CD4-positive, alpha-beta T cell treated with Interleukin-17A for 4 hours (primary cell): ENCODE measurements around the gene GABARAPL1.
A peak's percentile ranks its signal among the peaks of the same experiment; 100 is the strongest.

Source experiments
- DNase-seq: peaks from one replicate; pipeline ENCODE4 v3.0.0-alpha.2; 2020; ENCODE audit warnings: mixed read lengths

Gene GABARAPL1

DNA sequence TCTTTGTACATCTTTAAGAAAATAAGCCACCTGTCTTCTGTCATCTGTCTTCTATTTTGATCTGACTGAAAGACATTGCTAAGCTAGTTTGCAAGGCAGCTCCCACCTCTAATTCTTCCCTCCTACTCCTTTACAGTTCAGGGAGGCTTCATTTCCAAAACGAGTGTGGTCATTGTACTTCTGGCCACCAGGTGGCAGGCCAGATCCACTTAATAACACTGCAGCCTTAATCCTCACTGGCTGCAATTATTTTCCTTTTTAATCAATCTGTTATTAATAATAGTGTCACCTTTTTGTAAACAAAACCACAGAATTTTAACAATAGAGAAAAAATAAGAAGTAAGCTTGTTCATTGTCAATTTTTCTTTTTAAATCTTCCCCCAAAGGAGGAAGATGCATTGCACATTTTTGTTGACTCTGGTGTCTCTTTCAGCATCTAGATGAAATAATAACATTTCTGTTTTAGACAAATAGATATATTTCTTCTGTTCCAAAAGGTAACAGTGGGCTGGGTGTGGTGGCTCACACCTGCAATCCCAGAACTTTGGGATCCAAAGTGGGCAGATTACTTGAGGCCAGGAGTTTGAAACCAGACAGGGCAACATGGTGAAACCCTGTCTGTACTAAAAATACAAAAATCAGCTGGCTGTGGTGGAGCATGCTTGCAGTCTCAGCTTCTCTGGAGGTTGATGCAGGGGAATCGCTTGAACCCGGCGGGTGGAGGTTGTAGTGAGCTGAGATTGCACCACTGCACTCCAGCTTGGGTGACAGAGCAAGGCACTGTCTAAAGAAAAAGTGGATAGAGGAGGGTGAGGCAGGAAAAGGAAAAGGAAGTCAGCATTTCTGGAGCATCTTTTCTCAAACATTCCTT lies 23.3 kb downstream of the GABARAPL1 start:
- peak; percentile 61 for DNase-seq

DNA sequence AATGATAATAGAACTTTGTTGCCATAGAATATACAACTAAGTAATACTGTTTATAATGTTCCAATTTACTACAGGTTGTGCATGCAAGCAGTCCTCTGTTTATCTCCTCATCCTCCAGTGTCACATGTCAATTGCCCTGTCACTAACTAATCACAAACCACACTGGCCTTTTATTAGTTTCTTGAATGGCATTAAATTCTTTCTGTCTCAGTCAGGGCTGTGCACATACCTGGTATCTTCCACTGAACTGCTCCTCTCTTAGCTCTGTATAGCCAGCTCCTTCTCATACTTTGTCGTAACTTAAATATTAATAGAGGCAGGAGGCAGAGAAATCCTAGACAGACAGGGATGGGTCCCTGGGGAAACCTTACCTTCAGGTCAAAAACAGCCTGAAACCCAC lies 24.0 kb downstream of the GABARAPL1 start:
- DNase-seq: no peak

GRCh38 chr12:10238526-10238925 lies 25.8 kb downstream of the GABARAPL1 start:
- no peak for DNase-seq

DNA sequence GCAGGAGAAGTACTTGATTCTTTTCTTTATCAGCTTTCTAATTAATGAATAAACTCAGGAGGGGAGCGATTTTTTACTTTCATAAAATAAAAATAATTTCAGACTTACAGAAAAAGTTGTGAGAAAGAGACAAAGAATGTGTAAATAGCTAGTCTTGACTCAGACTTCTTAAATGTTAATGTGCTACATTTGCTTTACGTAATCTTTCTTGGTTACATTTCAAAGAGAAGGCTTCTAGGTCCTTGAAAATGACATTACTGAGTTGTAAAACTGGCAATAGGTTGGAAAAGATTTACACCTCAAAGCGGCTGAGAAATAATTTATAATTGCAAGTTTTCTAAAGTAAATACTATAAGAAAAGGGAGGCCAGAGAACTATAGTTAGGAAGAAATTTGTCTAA lies 28.6 kb downstream of the GABARAPL1 start:
- no peak for DNase-seq

DNA sequence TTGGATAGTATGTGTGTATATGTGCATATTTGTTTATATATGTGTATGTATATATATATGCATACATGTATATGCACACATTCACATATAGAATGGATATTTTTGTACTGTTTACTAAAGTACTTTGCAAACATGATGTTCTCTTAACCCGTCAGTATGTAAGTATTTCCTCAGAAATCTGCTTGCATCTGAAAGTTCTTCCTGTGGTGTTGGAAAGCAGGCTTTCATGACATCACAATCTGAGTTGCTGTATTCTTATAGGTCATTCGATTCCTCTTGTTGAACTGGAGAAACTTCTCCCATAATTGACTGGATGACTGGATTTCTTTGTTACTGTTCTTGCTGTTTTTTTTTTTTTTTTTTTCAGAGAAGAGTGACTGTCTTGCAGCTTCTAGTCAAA lies 29.1 kb downstream of the GABARAPL1 start:
- DNase-seq: no peak

GRCh38 chr12:10242539-10242938 lies 29.9 kb downstream of the GABARAPL1 start:
- DNase-seq: no peak

DNA sequence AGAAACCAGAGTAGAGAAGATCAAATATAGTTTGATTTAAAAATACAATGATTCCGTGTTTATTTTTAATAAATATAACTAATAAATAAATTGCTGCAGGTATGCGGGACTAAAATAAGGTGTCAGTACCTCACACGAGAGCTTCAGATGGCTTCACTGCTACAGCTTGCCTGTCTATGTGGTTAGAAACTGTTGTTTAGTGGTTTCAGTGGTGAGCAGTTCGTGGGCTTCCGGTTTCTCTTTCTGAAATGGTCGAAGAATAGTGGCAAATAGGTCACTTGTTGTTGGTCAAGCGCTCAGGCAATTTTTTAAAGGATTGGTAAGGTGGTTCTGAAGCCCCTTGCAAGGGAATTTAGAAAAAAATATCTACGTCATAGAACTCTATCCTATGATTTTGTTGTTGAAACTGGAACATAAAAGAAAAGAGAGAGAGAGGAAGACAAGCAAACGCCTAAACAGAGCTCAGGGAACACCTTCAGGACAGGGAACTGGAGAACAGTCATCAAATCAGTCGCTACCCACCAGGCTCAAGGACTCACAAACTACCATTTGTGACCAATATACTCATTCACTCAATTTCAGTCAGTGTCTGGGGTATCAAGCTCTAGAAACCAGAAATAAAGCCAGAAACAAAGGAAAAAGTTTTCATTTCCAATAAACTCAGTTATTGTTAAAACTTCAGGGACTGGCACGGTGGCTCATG lies 31.3 kb downstream of the GABARAPL1 start:
- no peak for DNase-seq

GRCh38 chr12:10247436-10248058 lies 34.9 kb downstream of the GABARAPL1 start:
- no peak for DNase-seq

DNA sequence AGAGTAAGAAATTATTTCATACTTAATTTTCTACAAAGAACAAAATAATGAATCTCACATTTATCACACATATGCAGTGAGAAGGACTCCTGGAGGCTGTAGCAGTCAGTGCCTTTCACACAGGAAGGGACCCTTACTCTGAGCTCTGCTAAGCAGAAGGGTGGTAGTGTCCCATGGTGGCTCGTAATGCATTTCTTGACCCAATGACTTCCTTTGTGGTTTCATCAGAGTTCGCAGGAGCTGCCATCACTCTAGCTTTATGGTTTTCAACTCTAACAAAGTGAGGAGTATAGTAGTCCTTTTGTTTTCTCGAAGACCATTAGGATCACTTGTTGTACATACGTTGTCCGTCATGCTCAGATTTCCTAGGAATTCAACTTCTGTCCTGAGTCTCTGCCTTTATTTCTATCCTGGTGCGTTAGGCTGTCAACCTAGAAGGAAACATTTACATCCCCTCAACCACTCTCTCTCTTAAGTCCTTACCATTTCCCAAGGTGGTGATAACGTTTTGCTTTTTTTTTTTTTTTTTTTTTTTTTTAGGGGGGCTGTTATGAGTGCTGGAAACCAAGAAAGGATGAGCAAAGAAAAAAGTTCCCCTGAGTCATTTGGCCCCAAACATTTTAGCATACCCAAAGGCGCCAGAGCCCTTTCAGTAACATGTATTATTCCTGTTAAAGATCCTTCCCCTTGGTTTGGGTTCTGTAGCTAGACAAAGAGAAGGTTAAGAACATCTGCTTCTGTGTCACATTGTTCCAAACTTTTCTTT lies 37.2 kb downstream of the GABARAPL1 start:
- DNase-seq: no peak

DNA sequence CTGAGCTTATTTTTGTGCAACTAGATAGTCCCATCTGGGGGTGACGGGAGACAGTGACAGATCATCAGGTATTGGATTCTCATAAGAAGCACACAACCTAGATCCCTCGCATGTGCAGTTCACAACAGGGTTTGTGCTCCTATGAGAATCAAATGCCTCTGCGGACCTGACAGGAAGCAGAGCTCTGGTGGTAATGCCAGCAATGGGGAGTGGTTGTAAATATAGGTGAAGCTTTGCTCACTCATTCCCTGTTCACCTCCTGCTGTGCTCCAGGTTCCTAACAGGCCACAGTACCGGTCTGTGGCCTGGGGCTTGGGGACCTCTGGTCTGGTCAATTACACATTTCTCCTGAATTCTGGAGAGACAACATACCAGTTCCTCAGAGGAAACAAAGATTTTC lies 39.0 kb downstream of the GABARAPL1 start:
- DNase-seq: no peak

DNA sequence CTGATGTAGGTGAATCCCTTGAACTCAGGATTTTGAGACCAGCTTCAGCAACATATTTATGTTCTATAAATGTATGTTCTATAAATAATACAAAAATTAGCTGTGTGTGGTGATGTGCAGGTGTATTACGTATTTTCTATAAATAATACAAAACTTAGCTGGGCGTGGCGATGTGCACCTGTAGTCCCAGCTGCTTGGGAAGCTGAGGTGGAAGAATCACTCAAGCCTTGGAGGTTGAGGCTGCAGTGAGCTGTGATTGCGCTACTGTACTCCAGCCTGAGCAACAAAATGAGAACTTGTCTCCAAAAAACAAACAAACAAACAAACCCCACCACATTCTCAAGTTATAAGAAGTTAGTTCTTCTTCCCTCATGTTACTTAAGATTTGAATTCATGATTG lies 39.5 kb downstream of the GABARAPL1 start:
- no peak for DNase-seq

GRCh38 chr12:10256064-10256463 lies 43.4 kb downstream of the GABARAPL1 start:
- no peak for DNase-seq

GRCh38 chr12:10260927-10261326 lies 48.2 kb downstream of the GABARAPL1 start:
- DNase-seq: no peak

GRCh38 chr12:10268037-10268436 lies 55.4 kb downstream of the GABARAPL1 start:
- no peak for DNase-seq

DNA sequence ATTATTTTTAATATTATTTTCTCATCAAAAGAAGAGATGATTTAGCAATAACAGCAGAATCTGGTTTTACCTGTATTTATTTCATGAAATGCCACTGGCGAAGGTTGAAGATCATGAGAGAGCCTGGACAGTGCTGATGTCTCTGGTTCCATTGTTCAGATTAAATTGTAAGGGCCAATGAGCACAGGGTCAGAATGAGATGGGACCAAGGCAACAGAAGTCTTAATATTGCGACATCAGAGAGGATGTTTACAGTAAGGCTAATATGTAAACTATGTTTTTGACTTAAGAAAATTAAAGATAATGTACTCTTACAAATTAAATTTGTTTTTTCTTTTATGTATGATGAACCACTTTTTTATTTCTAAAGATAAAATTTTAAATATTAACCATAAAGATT lies 59.8 kb downstream of the GABARAPL1 start:
- DNase-seq: no peak
